Panc1 (cell line): ENCODE results near the gene PSMD1.

Experiments
- CTCF ChIP-seq: fragments of 450-650 bp; IDR thresholded peaks from 2 replicates; pipeline ENCODE4 v1.5.1; 2017; ENCODE audit warnings: mild to moderate bottlenecking
- POLR2AphosphoS5 ChIP-seq: IDR thresholded peaks from 2 replicates; pipeline ENCODE4 v1.6.1; 2012; ENCODE audit warnings: mild to moderate bottlenecking, low read depth, low read length, moderate library complexity
- REST ChIP-seq, 2 experiments: IDR thresholded peaks; 2 replicates each; pipeline ENCODE4 v1.6.1; 2011 to 2012; ENCODE audit warnings: low read depth in 2 of 2, control low read depth in 1 of 2, low read length in 1 of 2, mild to moderate bottlenecking in 1 of 2, moderate library complexity in 1 of 2; ENCODE audit not compliant: insufficient read depth in 1 of 2
- SIN3A ChIP-seq: IDR thresholded peaks from 2 replicates; pipeline ENCODE4 v1.6.1; 2012; ENCODE audit warnings: low read depth, mild to moderate bottlenecking, low read length, moderate library complexity, borderline replicate concordance; ENCODE audit not compliant: insufficient read depth
- TCF7L2 ChIP-seq: IDR thresholded peaks from 2 replicates; pipeline ENCODE4 v1.6.1; 2011; ENCODE audit warnings: mild to moderate bottlenecking, low read depth, low read length, inconsistent platforms

- TF ChIP-seq CTCF: no peak
- no peak for TF ChIP-seq POLR2AphosphoS5
- no peak for TF ChIP-seq TCF7L2
- no peak for TF ChIP-seq SIN3A
- no peak for TF ChIP-seq REST (IDR thresholded peaks at IDR 0.05; ENCODE audit: insufficient read depth in 1 of 2, low read depth in 2 of 2, low read length in 1 of 2)
Measured at GRCh38 chr2:231167745-231168459, 111.2 kb downstream of the PSMD1 start.
